Liver (tissue), 9 donors: ENCODE data around the gene TP53. TPM values are rescaled to one million over a fixed set of nuclear protein-coding genes. Genes with fewer than 3 reads are reported as not detected.

Experiments used
- DNase-seq: peaks from one replicate; pipeline ENCODE4 v3.0.0-alpha.2; 2017; ENCODE audit warnings: low spot score
- H3K27ac ChIP-seq, 2 donors: one replicate each; pipeline ENCODE4 v1.7.0; 2013; ENCODE audit warnings: inconsistent platforms in 2 of 2, low read length in 2 of 2, control low read depth in 1 of 2, low read depth in 1 of 2, mild to moderate bottlenecking in 1 of 2
- H3K27me3 ChIP-seq, 4 donors: one replicate each; pipeline versions ENCODE4 v1.6.1 to v1.7.0; 2013; ENCODE audit warnings: low read length in 3 of 4, inconsistent platforms in 1 of 4, mild to moderate bottlenecking in 1 of 4, moderate library complexity in 1 of 4; ENCODE audit not compliant: control insufficient read depth in 4 of 4, insufficient read depth in 4 of 4
- H3K36me3 ChIP-seq, 4 donors: one replicate each; pipeline versions ENCODE4 v1.6.1 to v1.7.0; 2013; ENCODE audit warnings: low read length in 3 of 4, mild to moderate bottlenecking in 3 of 4, low read depth in 1 of 4, moderate library complexity in 1 of 4; ENCODE audit not compliant: control insufficient read depth in 4 of 4, insufficient read depth in 3 of 4
- H3K4me1 ChIP-seq, 4 donors: one replicate each; pipeline versions ENCODE4 v1.6.1 to v1.7.0; 2013; ENCODE audit warnings: low read length in 3 of 4, mild to moderate bottlenecking in 3 of 4, moderate library complexity in 1 of 4; ENCODE audit not compliant: control insufficient read depth in 4 of 4, insufficient read depth in 4 of 4
- H3K4me3 ChIP-seq, 3 donors: one replicate each; pipeline versions ENCODE4 v1.6.1 to v1.7.0; 2013; ENCODE audit warnings: low read length in 3 of 3, control low read depth in 1 of 3, low read depth in 1 of 3, mild to moderate bottlenecking in 1 of 3
- H3K9ac ChIP-seq, 2 donors: one replicate each; pipeline ENCODE4 v1.7.0; 2013; ENCODE audit warnings: low read length in 2 of 2, mild to moderate bottlenecking in 2 of 2, moderate library complexity in 2 of 2, control low read depth in 1 of 2, low read depth in 1 of 2
- H3K9me3 ChIP-seq, 4 donors: one replicate each; pipeline versions ENCODE4 v1.6.1 to v1.7.0; 2013; ENCODE audit warnings: low read length in 3 of 4; ENCODE audit not compliant: control insufficient read depth in 4 of 4
- FOXA1 ChIP-seq: IDR thresholded peaks from 2 replicates; pipeline ENCODE4 v1.6.1; 2016; ENCODE audit warnings: antibody characterized with exemption
- GABPA ChIP-seq, 2 donors: IDR thresholded peaks in 1 of 2; conservative IDR thresholded peaks in 1 of 2; 2 replicates each; pipeline ENCODE4 v1.6.1; 2016; ENCODE audit warnings: antibody characterized with exemption in 2 of 2, mild to moderate bottlenecking in 1 of 2, moderate library complexity in 1 of 2
- HNF4A ChIP-seq, 2 donors: conservative IDR thresholded peaks; 2 replicates each; pipeline ENCODE4 v1.6.1; 2016; ENCODE audit warnings: antibody characterized with exemption in 2 of 2, mild to moderate bottlenecking in 2 of 2
- NR2F2 ChIP-seq: IDR thresholded peaks from 2 replicates; pipeline ENCODE4 v1.6.1; 2016; ENCODE audit warnings: antibody characterized with exemption
- RAD21 ChIP-seq, 2 donors: IDR thresholded peaks; 2 replicates each; pipeline ENCODE4 v1.6.1; 2016; ENCODE audit warnings: antibody characterized with exemption in 2 of 2, mild to moderate bottlenecking in 2 of 2
- SP1 ChIP-seq: IDR thresholded peaks from 2 replicates; pipeline ENCODE4 v1.6.1; 2018; ENCODE audit warnings: antibody characterized with exemption, mild to moderate bottlenecking
- TAF1 ChIP-seq: conservative IDR thresholded peaks from 2 replicates; pipeline ENCODE4 v1.6.1; 2016; ENCODE audit warnings: antibody characterized with exemption, mild to moderate bottlenecking
- YY1 ChIP-seq: IDR thresholded peaks from 2 replicates; pipeline ENCODE4 v1.6.1; 2016; ENCODE audit warnings: antibody characterized with exemption, mild to moderate bottlenecking
- WGBS: extraction: QIAGEN DNeasy Blood & Tissue Kit; methylation state at CpG from one replicate; pipeline ENCODE4 v1.1.7; 2013; 5-methylcytosine and 5-hydroxymethylcytosine counted together
- polyA plus RNA-seq, 2 donors: library from polyadenylated mRNA; stranded (reverse) in 1 of 2; unstranded in 1 of 2; fragments of 200-250 nt in 1 of 2; fragments of >200 nt in 1 of 2; fragmentation: Nextera tagmentation in 1 of 2; extraction: Ambion mirVana in 1 of 2; gene quantifications; one replicate each; pipeline versions ENCODE4 v1.2.1 to v1.2.3, GENCODE V29; 2013 to 2015
- total RNA-seq, 2 donors: library from RNA; depleted of rRNA; stranded (reverse); fragments of >200 nt; gene quantifications; one replicate each; pipeline ENCODE4 v1.2.3, GENCODE V29; 2014
- TF ChIP-seq, protein P1 (sequence below): fragments of 150-350 bp; IDR thresholded peaks from 2 replicates; pipeline ENCODE4 v1.5.1; 2017; ENCODE audit warnings: improper control_type of control experiment, low read depth, low read length; ENCODE audit not compliant: missing input control
- TF ChIP-seq, protein P2 (sequence below): IDR thresholded peaks from 2 replicates; pipeline ENCODE4 v1.6.1; 2016; ENCODE audit warnings: antibody characterized with exemption
- donor health status: healthy.
- donor health status: healthy.
- donor health status: healthy.
- donor health status: healthy.
- donor health status: healthy.

Gene TP53
- total and polyA plus RNA-seq, 4 donors = 8.3 to 18.4 (median 12.6) TPM

DNA sequence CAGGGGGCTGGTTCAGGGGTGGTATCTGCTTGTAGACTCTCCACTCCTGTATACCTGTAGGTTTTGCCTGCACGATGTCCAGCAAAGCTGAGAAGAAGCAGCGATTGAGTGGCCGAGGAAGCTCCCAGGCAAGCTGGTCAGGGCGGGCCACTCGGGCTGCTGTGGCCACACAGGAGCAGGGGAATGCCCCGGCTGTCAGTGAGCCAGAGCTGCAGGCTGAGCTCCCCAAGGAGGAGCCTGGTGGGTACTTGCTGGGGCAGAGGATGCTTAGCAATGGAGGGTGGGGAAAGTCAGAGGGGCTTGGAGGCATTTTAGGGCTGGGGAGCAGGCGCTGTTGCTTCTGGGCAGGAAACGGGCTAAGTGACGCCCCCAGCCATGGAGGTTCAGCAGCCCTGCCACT, 32.4 kb upstream of the TP53 start:
- Histone ChIP-seq H3K9me3 (no peaks in the 10 kb centered on the region), H3K9ac (no peak overlapping the region), H3K36me3 (no peaks in the 10 kb centered on the region), H3K27ac (no peak overlapping the region), H3K27me3 (peaks cover 0 to 10% (median 7%) of the 10 kb centered on the region in 4 donors), H3K4me1 (peaks cover 3 to 14% (median 10%) of the 10 kb centered on the region in 4 donors), H3K4me3 (no peak overlapping the region)
- no peak for DNase-seq
- 69% methylated on average over 9 of the region's 9 CpGs for WGBS
- TF ChIP-seq, protein P1, sequence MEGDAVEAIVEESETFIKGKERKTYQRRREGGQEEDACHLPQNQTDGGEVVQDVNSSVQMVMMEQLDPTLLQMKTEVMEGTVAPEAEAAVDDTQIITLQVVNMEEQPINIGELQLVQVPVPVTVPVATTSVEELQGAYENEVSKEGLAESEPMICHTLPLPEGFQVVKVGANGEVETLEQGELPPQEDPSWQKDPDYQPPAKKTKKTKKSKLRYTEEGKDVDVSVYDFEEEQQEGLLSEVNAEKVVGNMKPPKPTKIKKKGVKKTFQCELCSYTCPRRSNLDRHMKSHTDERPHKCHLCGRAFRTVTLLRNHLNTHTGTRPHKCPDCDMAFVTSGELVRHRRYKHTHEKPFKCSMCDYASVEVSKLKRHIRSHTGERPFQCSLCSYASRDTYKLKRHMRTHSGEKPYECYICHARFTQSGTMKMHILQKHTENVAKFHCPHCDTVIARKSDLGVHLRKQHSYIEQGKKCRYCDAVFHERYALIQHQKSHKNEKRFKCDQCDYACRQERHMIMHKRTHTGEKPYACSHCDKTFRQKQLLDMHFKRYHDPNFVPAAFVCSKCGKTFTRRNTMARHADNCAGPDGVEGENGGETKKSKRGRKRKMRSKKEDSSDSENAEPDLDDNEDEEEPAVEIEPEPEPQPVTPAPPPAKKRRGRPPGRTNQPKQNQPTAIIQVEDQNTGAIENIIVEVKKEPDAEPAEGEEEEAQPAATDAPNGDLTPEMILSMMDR = no peak

DNA sequence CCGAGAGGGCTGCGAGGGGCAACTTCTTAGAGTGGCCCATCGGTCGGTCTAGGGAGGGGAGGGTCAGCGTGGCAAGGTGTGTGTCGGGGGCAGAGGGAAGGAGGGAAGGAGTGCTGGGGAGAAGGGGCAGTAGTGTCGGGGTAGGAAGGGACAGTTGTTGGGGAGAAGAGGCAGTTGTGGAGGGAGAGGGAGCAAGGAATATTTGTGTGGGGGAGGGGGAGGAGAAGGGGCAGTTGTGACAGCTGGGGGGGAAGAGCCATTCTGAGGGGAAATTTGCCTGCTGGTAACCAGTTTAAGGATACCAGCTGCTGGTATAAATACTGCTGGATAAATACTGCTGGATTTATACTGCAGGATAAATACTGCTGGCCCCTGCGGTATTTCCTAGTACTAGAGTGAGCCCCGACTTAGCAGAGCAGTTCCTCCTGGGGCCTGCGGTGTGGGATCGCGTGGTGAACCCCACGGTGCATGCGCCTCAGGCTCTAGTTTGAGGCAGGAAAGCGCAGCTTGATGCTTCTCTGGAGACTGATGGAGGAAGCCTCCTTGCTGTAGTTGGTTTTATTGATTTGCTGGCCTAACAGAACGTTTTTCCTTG, 30.6 kb upstream of the TP53 start:
- H3K9ac ChIP-seq = no peak overlapping the region
- H3K27me3 ChIP-seq = peaks cover 0 to 12% (median 8%) of the 10 kb centered on the region in 4 donors

DNA sequence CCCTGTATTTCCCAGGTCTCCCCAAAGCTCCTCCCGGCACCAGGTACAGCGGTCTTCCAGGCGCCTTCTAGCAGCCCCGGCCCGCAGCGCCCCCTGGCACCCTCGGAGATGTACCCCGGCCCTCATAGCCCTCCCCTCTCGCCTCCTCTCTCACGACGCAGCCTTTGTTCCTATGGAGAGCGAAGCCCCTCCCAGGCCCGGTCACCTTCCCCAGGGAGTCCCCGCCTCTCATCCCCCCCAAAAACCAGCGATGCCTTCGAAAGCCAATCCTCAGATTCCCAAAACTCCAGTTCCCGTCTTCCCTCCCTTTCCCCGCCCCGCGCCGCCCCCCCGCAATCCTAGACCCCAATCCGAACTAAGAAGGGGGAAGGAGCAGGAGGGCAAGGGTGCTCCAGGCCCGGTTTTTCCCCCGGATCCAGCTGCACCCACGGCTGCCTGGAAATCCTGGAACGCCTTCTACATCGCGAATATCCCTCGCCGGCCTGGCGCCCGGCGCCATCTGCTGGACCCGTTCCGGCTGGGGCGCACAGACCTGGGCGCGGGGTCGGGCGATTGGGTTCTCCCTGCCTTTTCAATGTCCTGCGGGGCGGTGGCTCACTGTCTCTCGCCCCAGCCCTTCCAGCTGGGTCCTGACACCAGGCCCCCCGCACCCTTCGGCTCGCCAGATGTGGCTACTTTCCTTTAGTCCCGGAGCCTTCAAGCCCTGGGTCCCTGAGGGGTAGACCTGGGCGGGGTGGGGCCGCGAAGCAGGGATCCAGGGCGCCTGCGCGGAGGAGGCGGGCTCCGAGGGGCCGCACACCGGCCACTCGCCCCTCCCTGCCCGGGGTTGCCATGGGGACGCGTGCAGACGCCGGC, 29.8 kb upstream of the TP53 start, which contains the start of gene DNAH2:
Gene DNAH2, plus strand, starts transcription at position 844 of the 855 bp plus-strand sequence. CDS start 1,991 bp downstream, outside the sequence.
- Histone ChIP-seq H3K9ac (no peak within 1 kb of the TSS), H3K27me3 (peaks cover 0 to 12% (median 8%) of the 10 kb centered on the region in 4 donors), H3K4me3 (peak within 1 kb of the TSS in 1 of 3 donors; percentile 45), H3K36me3 (no peaks in the 10 kb centered on the region), H3K27ac (no peak within 1 kb of the TSS), H3K4me1 (peaks cover 3 to 14% (median 10%) of the 10 kb centered on the region in 4 donors), H3K9me3 (no peaks in the 10 kb centered on the region)
- TF ChIP-seq SP1 = peak; percentile 38
- no peak for TF ChIP-seq HNF4A (conservative IDR thresholded peaks at IDR 0.05)
- TF ChIP-seq TAF1 = no peak
- no peak for TF ChIP-seq FOXA1
- peak; percentile 59 to 66 for TF ChIP-seq RAD21 (IDR thresholded peaks at IDR 0.05)
- TF ChIP-seq GABPA (IDR thresholded peaks at IDR 0.05 in 1 of 2, conservative IDR thresholded peaks at IDR 0.05 in 1 of 2) = no peak
- no peak for TF ChIP-seq NR2F2
- TF ChIP-seq, protein P1 = peak; percentile 29
- TF ChIP-seq, protein P2, sequence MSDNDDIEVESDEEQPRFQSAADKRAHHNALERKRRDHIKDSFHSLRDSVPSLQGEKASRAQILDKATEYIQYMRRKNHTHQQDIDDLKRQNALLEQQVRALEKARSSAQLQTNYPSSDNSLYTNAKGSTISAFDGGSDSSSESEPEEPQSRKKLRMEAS = no peak
- DNase-seq = peak; percentile 66
- 2% methylated on average over 64 of the region's 64 CpGs for WGBS

More for the DNA sequence above, 30.6 kb upstream of the TP53 start:
- Histone ChIP-seq H3K4me1 (peaks cover 3 to 14% (median 10%) of the 10 kb centered on the region in 4 donors), H3K9me3 (no peaks in the 10 kb centered on the region), H3K27ac (no peak overlapping the region), H3K4me3 (peak overlapping the region in 1 of 3 donors; percentile 45), H3K36me3 (no peaks in the 10 kb centered on the region)
- WGBS = 7% methylated on average over 16 of the region's 16 CpGs
- DNase-seq = no peak
- no peak for TF ChIP-seq YY1
- TF ChIP-seq RAD21 (IDR thresholded peaks at IDR 0.05) = no peak
